Parietal lobe (tissue), 2 donors: ENCODE results near the gene TMOD2. TPM values are rescaled to one million over a fixed set of nuclear protein-coding genes. Genes with fewer than 3 reads are reported as not detected.

Experiments used
- small RNA-seq: library from RNA; depleted of rRNA; stranded (forward); fragments of <200 nt; gene quantifications from one replicate; pipeline ENCODE3, GENCODE V24; 2014; ENCODE audit warnings: low replicate concordance
- total RNA-seq: library from RNA; depleted of rRNA; stranded (reverse); fragments of >200 nt; gene quantifications from one replicate; pipeline ENCODE4 v1.2.3, GENCODE V29; 2014

The TMOD2 gene
- total RNA-seq: 232 TPM

DNA sequence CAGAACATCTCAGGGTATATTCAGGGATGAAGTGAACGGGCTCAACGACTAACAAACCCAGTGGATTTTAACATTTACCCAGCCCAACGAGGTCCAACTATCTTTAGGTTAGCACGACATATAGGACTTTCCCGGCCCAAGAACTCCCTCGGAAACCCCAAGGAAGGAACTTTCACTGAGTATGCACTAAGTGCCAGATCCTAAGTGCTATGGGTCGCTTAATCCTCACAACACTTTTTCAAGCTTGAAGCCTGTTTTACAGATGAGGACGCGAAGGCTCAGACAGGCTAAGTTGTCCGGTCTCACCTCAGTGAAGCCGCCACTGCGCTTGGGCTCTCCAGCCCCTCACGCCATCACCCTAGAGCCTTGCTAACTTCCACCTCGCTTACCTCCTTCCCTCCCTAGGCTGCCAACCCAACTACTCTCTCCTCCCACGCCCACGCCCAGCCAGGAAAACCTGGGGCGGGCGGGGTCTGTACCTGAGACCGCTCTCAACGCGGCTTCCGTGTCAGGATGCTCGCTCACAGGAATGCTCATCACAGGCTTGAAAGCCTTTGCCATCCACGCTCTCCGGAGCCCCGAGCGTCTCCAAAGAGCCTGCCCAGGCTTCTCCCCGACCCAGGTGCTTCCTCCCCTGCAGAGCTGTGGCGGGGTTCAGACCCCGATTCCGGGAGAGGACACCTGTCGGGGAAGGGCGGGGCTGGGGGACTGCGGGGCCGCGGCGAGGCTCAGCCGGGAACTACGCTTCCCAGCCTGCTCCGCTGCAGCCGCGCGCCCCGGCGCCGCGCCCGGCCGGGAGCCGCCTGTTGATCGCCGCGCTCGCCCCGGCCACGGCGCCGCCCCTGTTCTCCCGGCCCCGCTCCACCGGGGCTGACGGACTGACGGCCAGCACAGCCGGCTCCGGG is at the start of gene TMOD2:
Gene TMOD2 (plus strand): TSS at position 806 of the 905 bp plus-strand sequence. CDS start 14,845 bp downstream, outside the sequence.

DNA sequence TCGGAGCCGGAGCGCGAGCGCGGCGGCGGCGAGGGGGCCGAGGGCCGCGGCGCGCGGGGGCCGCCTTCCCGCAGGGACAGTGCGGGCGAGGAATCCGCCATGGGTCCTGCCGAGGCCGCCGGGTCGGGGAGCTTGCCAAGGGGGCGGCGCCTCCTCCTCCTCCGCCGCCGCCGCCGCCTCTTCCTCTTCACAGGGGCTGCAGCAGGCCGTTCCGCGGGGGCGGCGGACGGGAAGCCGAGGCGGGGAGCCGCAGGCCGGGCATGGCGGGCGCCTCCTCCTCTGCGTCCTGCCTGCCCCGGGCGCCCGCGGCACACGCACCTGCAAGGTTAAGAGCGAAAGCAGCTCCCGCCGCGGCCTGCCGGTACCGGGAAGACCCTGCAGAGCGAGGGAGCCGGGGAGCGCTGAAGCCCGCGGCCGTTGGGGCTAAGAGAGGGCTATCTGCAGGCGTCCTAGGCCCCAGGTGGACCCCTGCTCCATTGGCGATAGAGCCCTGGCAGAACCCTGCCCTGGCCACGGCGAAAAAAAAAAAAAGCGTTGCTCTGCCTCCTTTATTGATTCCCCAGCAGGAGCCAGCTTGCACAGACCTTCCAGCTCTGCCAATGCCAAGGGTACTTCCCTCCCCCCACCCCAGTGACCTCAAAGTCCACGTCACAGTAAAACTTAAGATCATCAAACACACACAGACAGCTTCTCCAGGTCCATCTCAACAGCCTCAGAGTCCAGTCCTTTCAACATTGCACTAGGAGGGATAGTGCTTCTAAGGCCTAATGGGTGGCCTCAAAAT is 13.7 kb upstream of the TMOD2 start, which contains the start of gene LYSMD2:
Gene LYSMD2 (minus strand): TSS at position 134 of the 784 bp plus-strand sequence. CDS start 33 bp downstream, at position 101.

DNA sequence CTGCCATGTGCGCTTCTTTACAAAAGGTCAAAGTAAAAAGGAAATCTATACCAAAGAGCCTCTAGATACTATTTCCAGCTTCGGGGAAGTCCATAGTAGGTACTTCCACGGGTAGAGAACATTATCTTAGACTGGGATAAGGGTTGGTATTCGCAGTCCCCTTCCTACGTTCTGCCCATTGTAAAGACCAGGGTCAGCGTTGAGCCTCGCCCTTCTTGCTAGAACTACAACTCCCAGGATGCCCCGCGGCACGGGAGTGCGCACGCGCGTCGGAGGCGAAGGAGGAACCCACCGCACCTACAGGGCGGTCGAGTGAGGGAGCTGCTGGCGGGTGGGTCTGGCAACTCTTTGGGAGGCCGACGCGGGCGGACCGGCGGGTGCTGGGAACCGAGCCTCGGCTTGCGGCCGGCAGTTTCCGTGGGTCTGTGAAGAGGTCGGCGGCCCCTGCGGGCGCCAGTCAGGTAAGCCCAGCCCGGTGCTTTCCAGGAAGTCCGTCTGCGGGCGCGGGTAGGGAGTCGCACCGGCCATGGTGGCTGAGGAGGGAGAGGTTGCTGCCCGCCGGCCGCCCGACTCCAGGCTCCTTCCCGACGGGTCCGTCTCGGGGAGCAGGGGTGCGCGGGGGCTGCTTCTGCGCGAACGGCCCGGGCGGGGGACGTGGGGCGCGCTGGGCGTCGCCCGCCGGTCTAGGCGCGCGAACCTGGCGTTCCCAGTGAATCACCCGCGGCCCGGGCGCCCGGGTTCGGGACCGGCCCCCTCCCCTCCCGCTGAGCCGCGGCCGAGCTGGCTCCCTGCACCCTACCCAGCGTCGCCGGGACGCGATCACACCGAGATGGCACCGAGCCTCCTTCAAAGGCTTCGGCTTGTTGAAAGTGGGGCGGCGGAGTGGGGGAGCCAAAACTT is 78.2 kb downstream of the TMOD2 start, which contains the start of gene TMOD3:
Gene TMOD3 (plus strand): TSS at position 278 of the 900 bp plus-strand sequence. CDS start 33,232 bp downstream, outside the sequence.

Small RNA genes within 50 kb of the gene (small RNA-seq; reads per million reads assigned to genes)
- gene AC090971.5 (not detected), gene RF00017 (not detected)

Other genes with a start within 250 kb of the TMOD2 start
- 202 TPM for gene DMXL2, start 128.8 kb upstream of the TMOD2 start, total RNA-seq
- 52.9 TPM for gene SCG3, start 70.1 kb upstream of the TMOD2 start, total RNA-seq
- 16.6 TPM for gene LYSMD2, start 13.9 kb upstream of the TMOD2 start, total RNA-seq
- 35.1 TPM for gene TMOD3, start 78.1 kb downstream of the TMOD2 start, total RNA-seq
- 62.0 TPM for gene LEO1, start 220.2 kb downstream of the TMOD2 start, total RNA-seq